Activated T-cell treated with anti-CD3 and anti-CD28 coated beads, Interleukin-2, amount 50 U/mL, for 24 hours (primary cell): ENCODE measurements around the gene MVB12B.

Experiments used
- DNase-seq: peaks from one replicate; pipeline ENCODE4 v3.0.0-alpha.2; 2020
- H3K27ac Mint-ChIP-seq: 2 replicates; pipeline ENCODE4 v1.8.0; 2020; ENCODE audit warnings: mild to moderate bottlenecking, mixed read lengths
- H3K27me3 Mint-ChIP-seq: 2 replicates; pipeline ENCODE4 v1.8.0; 2020; ENCODE audit warnings: mixed read lengths
- H3K36me3 Mint-ChIP-seq: 2 replicates; pipeline ENCODE4 v1.8.0; 2020; ENCODE audit warnings: low read depth, mixed read lengths
- H3K4me1 Mint-ChIP-seq: 2 replicates; pipeline ENCODE4 v1.8.0; 2020; ENCODE audit warnings: low read depth, mixed read lengths
- H3K4me3 Mint-ChIP-seq: 2 replicates; pipeline ENCODE4 v1.8.0; 2020; ENCODE audit warnings: mild to moderate bottlenecking, moderate library complexity, mixed read lengths
- H3K9me3 Mint-ChIP-seq: 2 replicates; pipeline ENCODE4 v1.8.0; 2020; ENCODE audit warnings: mixed read lengths

MVB12B gene

DNA sequence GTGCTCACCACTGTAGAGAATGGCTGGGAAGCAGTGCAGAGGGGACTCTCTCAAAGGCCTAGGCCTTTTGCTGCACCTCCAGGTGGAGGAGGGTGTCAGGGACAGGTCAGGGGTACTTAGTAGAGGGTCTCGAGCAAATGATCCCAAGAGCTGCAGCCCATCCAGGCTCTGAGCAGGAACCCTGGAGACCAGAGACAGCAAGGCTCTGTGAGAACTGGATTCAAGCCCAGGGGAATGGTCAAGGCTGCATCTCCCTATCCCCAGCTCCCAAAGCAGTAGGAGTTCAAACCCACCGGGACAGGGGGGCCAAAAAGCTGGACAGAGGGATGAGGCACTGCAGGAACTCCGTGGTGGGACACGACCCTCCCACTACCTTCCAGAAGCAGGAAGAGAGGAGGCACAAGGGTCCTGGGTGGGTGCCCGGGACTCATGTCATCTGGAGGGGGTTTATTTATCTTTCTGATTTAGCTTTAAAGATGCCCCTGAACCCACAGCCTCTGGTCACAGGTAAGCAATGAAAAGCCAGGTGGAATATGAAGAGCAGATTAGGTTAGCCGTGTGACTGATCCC lies 124.8 kb downstream of the MVB12B start:
- no peak overlapping the region for H3K4me3 Mint-ChIP-seq
- no peaks in the 10 kb centered on the region for H3K36me3 Mint-ChIP-seq
- no peaks in the 10 kb centered on the region for H3K9me3 Mint-ChIP-seq
- H3K4me1 Mint-ChIP-seq: no peaks in the 10 kb centered on the region
- H3K27me3 Mint-ChIP-seq: no peaks in the 10 kb centered on the region
- H3K27ac Mint-ChIP-seq: no peak overlapping the region
- DNase-seq: no peak

GRCh38 chr9:126452106-126452505 lies 125.5 kb downstream of the MVB12B start:
- H3K4me3 Mint-ChIP-seq: no peak overlapping the region
- H3K36me3 Mint-ChIP-seq: no peaks in the 10 kb centered on the region
- H3K27ac Mint-ChIP-seq: no peak overlapping the region
- no peaks in the 10 kb centered on the region for H3K27me3 Mint-ChIP-seq
- no peaks in the 10 kb centered on the region for H3K9me3 Mint-ChIP-seq
- H3K4me1 Mint-ChIP-seq: no peaks in the 10 kb centered on the region
- DNase-seq: no peak

DNA sequence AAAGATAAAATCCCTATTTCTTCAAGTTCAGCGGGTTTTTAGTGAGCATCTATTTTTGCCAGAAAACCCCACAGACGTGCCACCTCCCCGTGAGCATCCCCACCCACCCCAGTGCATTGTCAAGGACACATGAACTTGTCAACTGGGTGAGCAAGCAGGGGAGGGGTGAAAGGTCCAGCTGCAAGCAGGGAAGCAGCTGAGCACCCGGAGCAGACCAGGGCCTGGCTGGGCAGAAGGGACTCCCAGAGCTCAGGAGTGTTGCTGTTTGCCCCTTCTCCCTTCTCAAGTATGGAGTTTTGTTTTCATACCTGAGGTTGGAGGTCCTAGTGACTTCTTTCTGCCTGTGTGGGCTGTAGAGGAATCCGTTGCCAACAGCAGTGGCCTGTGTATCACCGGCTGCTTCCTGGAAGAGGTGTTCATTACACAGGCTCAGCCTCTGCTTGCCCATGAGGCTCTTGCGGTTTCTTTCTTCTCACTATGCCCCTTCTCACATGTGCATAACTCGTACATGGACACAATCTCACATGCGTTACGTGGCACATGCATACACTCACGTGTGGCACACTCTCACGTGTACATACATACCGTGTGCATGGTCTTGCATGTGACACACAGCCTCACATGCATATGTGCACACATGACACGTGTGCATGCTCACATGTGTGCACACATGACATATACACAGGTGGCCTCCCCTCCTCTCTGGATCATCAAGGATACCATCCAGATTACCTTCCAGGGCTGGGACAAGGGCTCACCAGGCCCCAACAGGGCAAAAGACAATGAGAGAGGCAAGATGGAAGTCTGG lies 126.7 kb downstream of the MVB12B start:
- H3K36me3 Mint-ChIP-seq: no peaks in the 10 kb centered on the region
- no peaks in the 10 kb centered on the region for H3K4me1 Mint-ChIP-seq
- DNase-seq: peak; percentile 21
- H3K27ac Mint-ChIP-seq: no peak overlapping the region
- no peak overlapping the region for H3K4me3 Mint-ChIP-seq
- no peaks in the 10 kb centered on the region for H3K9me3 Mint-ChIP-seq
- H3K27me3 Mint-ChIP-seq: no peaks in the 10 kb centered on the region

DNA sequence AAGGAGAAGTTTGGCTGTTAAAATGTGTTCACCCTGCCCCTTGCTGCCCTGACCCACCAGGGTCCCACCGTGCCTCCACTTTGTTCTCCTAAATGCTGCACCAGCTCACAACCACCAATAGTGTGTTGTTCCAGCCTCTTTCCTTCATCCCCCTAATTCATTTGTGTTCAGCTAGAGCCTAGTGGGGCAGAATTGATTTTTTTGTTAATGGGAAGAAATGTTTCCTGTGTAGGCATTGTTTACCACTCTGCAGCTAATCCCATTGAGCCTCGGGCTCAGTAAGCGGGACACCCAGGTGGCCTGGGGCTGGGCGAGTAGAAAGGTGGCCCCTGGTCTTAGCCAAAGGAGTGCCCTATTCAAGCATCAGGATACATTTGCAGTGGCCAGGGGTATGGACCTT lies 127.6 kb downstream of the MVB12B start:
- no peaks in the 10 kb centered on the region for H3K9me3 Mint-ChIP-seq
- H3K27me3 Mint-ChIP-seq: no peaks in the 10 kb centered on the region
- H3K27ac Mint-ChIP-seq: no peak overlapping the region
- no peaks in the 10 kb centered on the region for H3K4me1 Mint-ChIP-seq
- peak; percentile 6 for DNase-seq
- H3K4me3 Mint-ChIP-seq: no peak overlapping the region
- no peaks in the 10 kb centered on the region for H3K36me3 Mint-ChIP-seq

GRCh38 chr9:126454795-126455194 lies 128.2 kb downstream of the MVB12B start:
- Mint-ChIP-seq H3K27ac (no peak overlapping the region), H3K9me3 (no peaks in the 10 kb centered on the region), H3K4me3 (no peak overlapping the region), H3K27me3 (no peaks in the 10 kb centered on the region), H3K36me3 (no peaks in the 10 kb centered on the region), H3K4me1 (no peaks in the 10 kb centered on the region)
- DNase-seq: peak; percentile 3

DNA sequence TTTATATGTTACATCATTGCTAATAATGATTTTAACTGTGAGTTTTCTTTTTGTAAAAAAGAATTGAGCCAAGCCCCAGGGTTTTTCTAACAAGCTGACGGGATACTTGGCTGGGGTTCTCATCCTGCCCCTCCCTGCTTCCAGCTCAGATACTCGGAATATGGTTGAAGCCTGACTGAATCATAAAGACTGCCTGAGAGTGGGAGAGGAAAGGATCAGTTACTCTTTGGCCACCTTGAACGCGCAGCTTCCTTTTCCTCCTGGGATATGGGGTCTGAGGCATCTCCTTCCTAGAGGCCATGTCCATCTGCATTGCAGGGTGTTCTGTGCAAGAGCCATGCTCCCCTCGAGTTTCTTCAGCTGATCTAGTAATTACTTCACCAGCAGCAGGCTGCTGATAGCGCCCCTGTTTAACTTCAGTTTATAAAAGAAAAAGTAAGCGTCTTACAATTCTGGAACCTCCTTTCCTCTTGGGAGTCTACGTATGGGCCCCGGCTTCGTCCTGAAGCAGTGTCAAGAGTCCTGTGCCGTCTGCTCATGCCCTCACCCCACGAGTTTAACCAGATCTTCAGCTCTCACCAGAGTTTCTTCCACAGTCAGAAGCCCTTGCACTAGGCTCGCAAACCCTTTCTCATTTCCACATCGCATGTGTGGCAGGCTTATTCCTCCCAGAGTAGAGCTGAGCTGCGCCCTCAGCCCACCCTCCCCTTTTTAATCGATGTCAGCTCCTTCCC lies 130.0 kb downstream of the MVB12B start:
- no peak overlapping the region for H3K27ac Mint-ChIP-seq

DNA sequence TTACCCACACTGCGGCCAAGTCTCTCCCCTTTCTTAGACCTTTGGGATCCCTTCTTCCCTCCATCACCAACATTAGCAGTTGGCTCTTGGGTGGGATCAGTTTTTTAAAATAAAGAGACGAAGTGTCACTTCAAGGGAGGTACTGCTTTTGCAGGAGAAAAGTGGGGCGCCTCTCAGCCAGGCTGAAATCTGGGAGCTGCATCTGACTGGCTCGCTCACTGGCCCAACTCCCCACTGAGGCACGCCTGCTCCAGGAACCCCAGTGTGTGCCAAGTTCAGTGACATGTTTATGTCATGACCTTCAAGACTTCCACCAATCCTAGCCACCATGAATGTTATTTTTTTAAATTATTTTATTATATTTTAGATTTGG lies 130.5 kb downstream of the MVB12B start:
- no peaks in the 10 kb centered on the region for H3K4me1 Mint-ChIP-seq
- H3K27ac Mint-ChIP-seq: no peak overlapping the region
- no peaks in the 10 kb centered on the region for H3K36me3 Mint-ChIP-seq

More for the DNA sequence above, 130.0 kb downstream of the MVB12B start:
- no peak for DNase-seq
- H3K4me1 Mint-ChIP-seq: no peaks in the 10 kb centered on the region
- no peaks in the 10 kb centered on the region for H3K9me3 Mint-ChIP-seq
- H3K4me3 Mint-ChIP-seq: no peak overlapping the region
- no peaks in the 10 kb centered on the region for H3K27me3 Mint-ChIP-seq
- no peaks in the 10 kb centered on the region for H3K36me3 Mint-ChIP-seq

DNA sequence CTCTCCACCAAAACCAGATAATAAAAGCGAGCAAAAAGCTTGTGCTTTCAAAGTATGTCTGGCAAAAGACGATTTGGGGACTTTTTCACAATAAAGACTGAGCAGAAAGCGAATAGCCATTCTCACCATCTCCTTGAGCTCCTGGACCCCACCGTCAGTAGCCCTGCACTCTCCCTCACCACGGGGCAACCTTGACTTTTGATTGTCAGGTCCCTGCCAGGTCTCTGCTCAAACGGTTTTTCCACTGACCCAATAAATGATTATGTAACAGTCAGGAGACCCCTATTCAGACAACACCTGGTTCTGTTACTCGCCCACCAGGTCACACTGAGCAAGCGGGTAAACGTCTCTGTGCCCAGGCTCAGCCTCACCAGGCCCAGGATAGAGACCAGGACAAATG lies 131.3 kb downstream of the MVB12B start:
- H3K27ac Mint-ChIP-seq: no peak overlapping the region
- H3K27me3 Mint-ChIP-seq: no peaks in the 10 kb centered on the region
- DNase-seq: peak; percentile 17
- H3K4me1 Mint-ChIP-seq: no peaks in the 10 kb centered on the region
- H3K36me3 Mint-ChIP-seq: no peaks in the 10 kb centered on the region
- no peaks in the 10 kb centered on the region for H3K9me3 Mint-ChIP-seq
- no peak overlapping the region for H3K4me3 Mint-ChIP-seq

More for the DNA sequence above, 130.5 kb downstream of the MVB12B start:
- Mint-ChIP-seq H3K27me3 (no peaks in the 10 kb centered on the region), H3K9me3 (no peaks in the 10 kb centered on the region), H3K4me3 (no peak overlapping the region)
- peak; percentile 2 for DNase-seq

GRCh38 chr9:126459126-126459525 lies 132.5 kb downstream of the MVB12B start:
- Mint-ChIP-seq H3K27me3 (no peaks in the 10 kb centered on the region), H3K9me3 (no peaks in the 10 kb centered on the region), H3K4me1 (no peaks in the 10 kb centered on the region), H3K36me3 (no peaks in the 10 kb centered on the region), H3K4me3 (no peak overlapping the region), H3K27ac (no peak overlapping the region)
- peak; percentile 14 for DNase-seq

DNA sequence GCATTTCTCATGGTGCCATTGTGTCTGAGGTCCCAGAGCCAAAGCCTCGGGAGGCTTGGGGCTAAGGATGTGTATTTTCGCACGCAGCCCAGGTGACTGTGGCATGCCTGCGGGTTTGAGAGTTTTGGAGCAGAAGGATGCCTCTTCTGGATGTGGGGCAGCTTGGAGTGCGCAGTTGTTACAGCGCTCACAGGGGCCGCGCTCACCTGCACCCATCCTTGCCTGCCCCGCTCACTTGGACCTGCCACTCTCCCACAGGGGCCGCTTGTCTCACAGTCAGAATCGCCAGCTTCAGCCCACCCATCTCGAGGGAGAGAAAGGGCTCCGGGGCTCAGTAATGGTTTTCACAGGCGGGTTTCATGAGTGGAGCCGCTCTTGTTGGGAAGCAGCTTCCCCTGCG lies 132.9 kb downstream of the MVB12B start:
- Mint-ChIP-seq H3K4me3 (no peak overlapping the region), H3K4me1 (no peaks in the 10 kb centered on the region), H3K36me3 (no peaks in the 10 kb centered on the region), H3K27ac (no peak overlapping the region), H3K9me3 (no peaks in the 10 kb centered on the region), H3K27me3 (no peaks in the 10 kb centered on the region)
- DNase-seq: no peak

DNA sequence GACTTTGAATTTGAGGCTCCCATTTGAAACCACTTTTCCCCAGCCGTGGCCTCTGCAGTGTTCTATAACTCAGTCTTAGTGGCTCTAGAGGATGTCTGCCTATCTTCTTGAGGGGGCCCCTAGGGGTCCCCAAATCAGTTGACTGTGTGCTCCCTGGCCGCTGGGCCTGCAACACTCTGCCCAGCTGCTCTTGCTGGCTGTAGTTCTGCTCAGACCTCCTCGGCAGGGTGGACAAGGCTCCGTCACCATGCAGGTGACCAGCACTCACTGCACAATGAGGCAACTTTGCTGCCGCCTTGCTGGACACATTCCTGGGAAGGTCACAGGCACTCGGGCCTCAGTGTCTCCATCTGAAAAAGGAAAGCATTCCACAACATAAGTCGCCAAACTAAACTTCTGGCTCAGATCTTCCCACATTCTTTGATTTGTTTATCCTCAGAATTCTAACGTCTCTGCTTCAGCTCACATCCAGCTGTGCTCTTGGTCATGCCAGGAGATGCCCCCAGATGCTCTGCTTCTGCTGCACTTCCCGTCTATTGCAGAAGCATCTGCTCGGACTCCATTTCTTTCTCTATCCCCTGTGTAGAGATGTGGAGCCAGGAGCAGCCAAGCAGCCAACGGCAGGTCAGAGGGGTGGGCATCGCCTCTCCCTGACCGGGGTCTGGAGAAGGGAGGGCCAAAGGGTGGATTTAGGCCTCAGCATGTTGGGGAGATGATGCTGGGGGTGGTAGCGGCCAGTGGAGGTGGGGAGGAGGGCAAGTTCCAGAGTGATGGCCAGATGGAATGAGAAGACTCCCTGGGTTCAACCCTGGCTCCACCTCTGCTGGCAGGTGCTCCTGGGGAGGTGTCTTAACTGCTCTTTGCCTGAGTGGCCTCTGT lies 133.6 kb downstream of the MVB12B start:
- H3K9me3 Mint-ChIP-seq: no peaks in the 10 kb centered on the region
- no peaks in the 10 kb centered on the region for H3K27me3 Mint-ChIP-seq
- no peaks in the 10 kb centered on the region for H3K36me3 Mint-ChIP-seq
- H3K4me1 Mint-ChIP-seq: peaks cover 2% of the 10 kb centered on the region
- H3K4me3 Mint-ChIP-seq: no peak overlapping the region
- DNase-seq: peak; percentile 8
- no peak overlapping the region for H3K27ac Mint-ChIP-seq

DNA sequence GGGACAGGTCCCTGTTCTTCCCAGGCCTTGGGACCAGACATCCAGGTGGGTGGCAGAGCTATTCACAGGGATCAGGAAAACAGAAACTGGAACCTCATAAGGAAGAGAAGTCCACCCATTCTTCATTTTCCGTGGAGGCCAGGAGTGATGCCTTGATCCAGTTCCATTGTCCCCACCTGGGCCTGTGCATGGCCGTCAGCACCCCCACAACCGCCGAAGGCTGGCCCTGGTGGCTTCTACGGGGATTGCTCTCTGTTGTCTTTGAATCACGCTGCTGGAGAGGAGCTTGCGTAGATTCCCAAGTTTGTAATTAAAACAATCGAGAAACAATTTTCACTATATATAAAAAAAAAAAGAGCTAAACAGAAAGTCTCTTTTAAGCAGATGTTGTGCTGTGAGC lies 134.4 kb downstream of the MVB12B start:
- DNase-seq: no peak
- Mint-ChIP-seq H3K36me3 (no peaks in the 10 kb centered on the region), H3K27ac (no peak overlapping the region), H3K27me3 (no peaks in the 10 kb centered on the region), H3K9me3 (no peaks in the 10 kb centered on the region), H3K4me3 (no peak overlapping the region), H3K4me1 (peaks cover 5% of the 10 kb centered on the region)

GRCh38 chr9:126461608-126462007 lies 135.0 kb downstream of the MVB12B start:
- Mint-ChIP-seq H3K4me1 (peaks cover 5% of the 10 kb centered on the region), H3K9me3 (no peaks in the 10 kb centered on the region), H3K27me3 (no peaks in the 10 kb centered on the region), H3K4me3 (no peak overlapping the region), H3K27ac (no peak overlapping the region), H3K36me3 (no peaks in the 10 kb centered on the region)
- no peak for DNase-seq

- Mint-ChIP-seq H3K36me3 (no peaks in the 10 kb centered on the region), H3K9me3 (no peaks in the 10 kb centered on the region), H3K4me3 (no peak overlapping the region), H3K27me3 (no peaks in the 10 kb centered on the region), H3K4me1 (peaks cover 6% of the 10 kb centered on the region), H3K27ac (no peak overlapping the region)
- no peak for DNase-seq
Measured at GRCh38 chr9:126462617-126463016, 136.0 kb downstream of the MVB12B start.
